ENCODE data around the gene SCMH1. TPM values are rescaled to one million over a fixed set of nuclear protein-coding genes. Genes with fewer than 3 reads are reported as not detected.

The SCMH1 gene
- total RNA-seq, 1 experiment from 2014 or later: 39.5 TPM

- H3K9me3 ChIP-seq (ENCODE audit: insufficient read depth, low read depth): no peaks in the 10 kb centered on the region
- no peak for DNase-seq
- H3K79me2 ChIP-seq (ENCODE audit: low read depth): no peaks in the 10 kb centered on the region
- ChIA-PET POLR2A (ENCODE audit: unreplicated experiment) (no interaction called here), CTCF (interaction anchor here (0.6 kb wide), 1 partner anchor 9 kb away, joined by 3 read pairs; no protein-coding TSS in a partner anchor)
- H2AFZ ChIP-seq: no peak overlapping the region
- intact Hi-C loops (cut with micrococcal nuclease; ENCODE audit: unreplicated experiment): loop anchor here (10.0 kb wide), 1 partner anchor 217 kb away; the partner anchor contains the start of gene SCMH1
- H3K4me3 ChIP-seq: no peak overlapping the region
- TF ChIP-seq CTCF (conservative IDR thresholded peaks at IDR 0.05) (no peak), EZH2 (IDR thresholded peaks at IDR 0.05; ENCODE audit: low read depth) (no peak)
- H3K27me3 ChIP-seq (ENCODE audit: insufficient read depth, low read depth): no peaks in the 10 kb centered on the region
- H3K36me3 ChIP-seq (ENCODE audit: low read depth): peaks cover 8% of the 10 kb centered on the region; the same call in 1 of the 2 replicates
- H4K20me1 ChIP-seq (ENCODE audit: insufficient read depth): no peaks in the 10 kb centered on the region
- H3K4me2 ChIP-seq: no peak overlapping the region
- no TSS peak for BruUV-seq (replicated peaks)
- H3K27ac ChIP-seq: no peak overlapping the region
- H3K9me2 ChIP-seq (ENCODE audit: insufficient read depth): no peaks in the 10 kb centered on the region
- H3K4me1 ChIP-seq (replicated peaks; ENCODE audit: insufficient read depth): no peaks in the 10 kb centered on the region
- peaks cover 2% of the 10 kb centered on the region for H3F3A ChIP-seq (ENCODE audit: insufficient read depth, low read depth)
These were observed 214.0 kb downstream of the SCMH1 start for GRCh38 chr1:41028034-41028642.

DNA sequence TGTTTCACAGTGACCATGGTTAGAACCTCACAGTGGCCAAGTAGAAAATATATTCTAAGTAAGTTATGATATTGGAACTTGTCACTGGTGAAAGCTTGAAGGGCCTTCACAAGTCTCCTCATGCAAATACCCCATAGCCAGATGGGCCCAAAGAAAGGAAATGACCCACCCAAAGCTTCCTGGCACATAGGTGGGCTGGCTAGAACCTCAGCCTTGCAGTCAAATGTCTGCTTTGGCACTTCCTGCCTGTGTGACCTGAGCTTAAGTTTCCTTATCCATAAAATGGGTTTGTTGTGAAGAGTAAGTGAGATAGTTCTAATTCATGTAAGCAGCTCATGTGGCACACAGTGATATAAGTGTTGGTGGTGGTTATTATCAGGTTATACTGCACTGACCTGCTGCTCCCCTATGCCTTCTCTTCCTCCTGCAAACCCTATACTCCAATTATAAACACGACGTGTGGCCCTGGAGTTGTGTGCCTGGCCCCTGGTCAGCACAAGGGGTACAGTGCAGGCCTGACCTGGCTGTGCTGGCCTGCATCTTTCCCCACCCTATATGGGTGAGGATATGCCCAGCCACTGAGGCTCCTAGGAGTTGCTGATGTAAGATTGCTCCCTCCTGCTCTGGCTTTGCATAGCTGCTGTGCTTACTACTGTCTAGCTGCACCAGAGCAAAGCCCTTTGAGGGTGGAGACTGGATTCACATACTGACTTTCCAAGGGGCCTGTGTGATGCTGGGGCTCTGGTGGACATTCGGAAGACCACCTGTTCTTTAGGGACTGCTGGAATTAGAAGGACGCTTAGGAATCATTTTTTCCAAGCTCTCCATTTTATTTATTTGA, 215.9 kb downstream of the SCMH1 start:
- Histone ChIP-seq H3K4me3 (no peak overlapping the region), H3K4me2 (no peak overlapping the region), H3K4me1 (replicated peaks; ENCODE audit: insufficient read depth) (no peaks in the 10 kb centered on the region), H3K79me2 (ENCODE audit: low read depth) (no peaks in the 10 kb centered on the region), H3K9me3 (ENCODE audit: insufficient read depth, low read depth) (no peaks in the 10 kb centered on the region), H3K27me3 (ENCODE audit: insufficient read depth, low read depth) (no peaks in the 10 kb centered on the region), H3K9me2 (ENCODE audit: insufficient read depth) (no peaks in the 10 kb centered on the region), H3K36me3 (ENCODE audit: low read depth) (no peaks in the 10 kb centered on the region; the same call in 1 of the 2 replicates), H3F3A (ENCODE audit: insufficient read depth, low read depth) (peaks cover 14% of the 10 kb centered on the region), H3K27ac (no peak overlapping the region), H2AFZ (no peak overlapping the region), H4K20me1 (ENCODE audit: insufficient read depth) (no peaks in the 10 kb centered on the region; the same call in 1 of the 2 replicates)
- ChIA-PET POLR2A (ENCODE audit: unreplicated experiment) (no interaction called here), CTCF (no interaction called here)
- DNase-seq: no peak
- TF ChIP-seq CTCF (conservative IDR thresholded peaks at IDR 0.05): no peak
- intact Hi-C loops (cut with micrococcal nuclease; ENCODE audit: unreplicated experiment): loop anchor here (10.0 kb wide), 1 partner anchor 219 kb away; the partner anchor contains the start of gene SCMH1
- BruUV-seq (replicated peaks): no TSS peak

GRCh38 chr1:41024953-41025352, 217.2 kb downstream of the SCMH1 start:
- no peak overlapping the region for H2AFZ ChIP-seq
- ChIA-PET POLR2A (ENCODE audit: unreplicated experiment) (interaction anchor here (0.6 to 0.7 kb wide), 2 partner anchors 85 to 342 kb away, joined by 3 to 4 read pairs; no protein-coding TSS in a partner anchor), CTCF (no interaction called here)
- no peaks in the 10 kb centered on the region for H3K27me3 ChIP-seq (ENCODE audit: insufficient read depth, low read depth)
- intact Hi-C loops (cut with micrococcal nuclease; ENCODE audit: unreplicated experiment): loop anchor here (10.0 kb wide), 1 partner anchor 220 kb away; the partner anchor contains the start of gene SCMH1
- H3K36me3 ChIP-seq (ENCODE audit: low read depth): no peaks in the 10 kb centered on the region
- no peak overlapping the region for H3K4me3 ChIP-seq
- H3K9me2 ChIP-seq (ENCODE audit: insufficient read depth): no peaks in the 10 kb centered on the region
- H3F3A ChIP-seq (ENCODE audit: insufficient read depth, low read depth): peaks cover 17% of the 10 kb centered on the region
- no peak for DNase-seq
- H3K27ac ChIP-seq: no peak overlapping the region
- H3K79me2 ChIP-seq (ENCODE audit: low read depth): no peaks in the 10 kb centered on the region
- no peak overlapping the region for H3K4me2 ChIP-seq
- H4K20me1 ChIP-seq (ENCODE audit: insufficient read depth): no peaks in the 10 kb centered on the region; the same call in 1 of the 2 replicates
- no peak for TF ChIP-seq EZH2 (IDR thresholded peaks at IDR 0.05; ENCODE audit: low read depth)
- no peak for TF ChIP-seq CTCF (conservative IDR thresholded peaks at IDR 0.05)
- no peaks in the 10 kb centered on the region for H3K4me1 ChIP-seq (replicated peaks; ENCODE audit: insufficient read depth)
- TSS peak; percentile 6 for BruUV-seq (replicated peaks)
- no peaks in the 10 kb centered on the region for H3K9me3 ChIP-seq (ENCODE audit: insufficient read depth, low read depth)
